Gastroesophageal sphincter (tissue), 3 donors: Measurements from ENCODE around the gene DDX6.
"Not testable (repeated sequence)": the region's sequence is repeated elsewhere in the genome, so short reads cannot be mapped to it uniquely, and the experiment has no call there.

Source experiments
- CTCF ChIP-seq, 4 experiments: fragments of 200-600 bp in 2 of 4; fragments of 450-650 bp in 2 of 4; sonication (generic) in 1 of 4; IDR thresholded peaks; one replicate each; pipeline ENCODE4 v1.5.1; 2017 to 2019; ENCODE audit warnings: antibody characterized with exemption in 4 of 4, mild to moderate bottlenecking in 2 of 4, moderate library complexity in 2 of 4
- EP300 ChIP-seq: sonication (generic); formaldehyde crosslinking; IDR thresholded peaks from one replicate; pipeline ENCODE4 v1.6.1; 2017; ENCODE audit warnings: antibody characterized with exemption, mild to moderate bottlenecking
- POLR2A ChIP-seq, 2 donors: fragments of 450-650 bp; IDR thresholded peaks; one replicate each; pipeline ENCODE4 v1.6.1; 2017; ENCODE audit warnings: antibody characterized with exemption in 2 of 2, mild to moderate bottlenecking in 2 of 2, moderate library complexity in 1 of 2
- POLR2AphosphoS5 ChIP-seq: sonication (generic); formaldehyde crosslinking; IDR thresholded peaks from one replicate; pipeline ENCODE4 v1.6.1; 2017; ENCODE audit warnings: antibody characterized with exemption

DNA sequence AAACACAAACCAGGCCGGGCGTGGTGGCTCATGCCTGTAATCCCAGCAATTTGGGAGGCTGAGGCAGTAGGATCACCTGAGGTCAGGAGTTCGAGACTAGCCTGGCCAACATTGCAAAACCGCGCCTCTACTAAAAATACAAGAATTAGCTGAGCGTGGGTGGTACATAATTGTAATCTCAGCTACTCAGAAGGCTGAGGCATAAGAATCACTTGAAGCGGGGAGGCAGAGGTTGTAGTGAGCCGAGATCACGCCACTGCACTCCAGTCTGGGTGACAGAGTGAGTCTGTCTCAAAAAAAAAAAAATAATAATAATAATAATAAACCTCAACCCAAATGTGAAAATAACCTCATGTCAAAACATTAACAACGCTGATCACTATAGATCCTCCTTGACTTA is 29.0 kb downstream of the DDX6 start:
- not testable (repeated sequence) for TF ChIP-seq CTCF (IDR thresholded peaks at IDR 0.05); POLR2A (IDR thresholded peaks at IDR 0.05); POLR2AphosphoS5; EP300
